T follicular helper cell (primary cell): ENCODE measurements around the gene CRYBG1.
"Not testable (repeated sequence)": the region's sequence is repeated elsewhere in the genome, so short reads cannot be mapped to it uniquely, and the experiment has no call there.

Experiments
- DNase-seq: peaks from one replicate; pipeline ENCODE4 v3.0.0-alpha.2; 2020; ENCODE audit warnings: low read depth

Gene CRYBG1

GRCh38 chr6:106377061-106377540, 16.6 kb downstream of the CRYBG1 start:
- no peak for DNase-seq

- no peak for DNase-seq
These were observed 19.4 kb downstream of the CRYBG1 start for GRCh38 chr6:106379951-106380350.

- DNase-seq: no peak
These were observed 19.9 kb downstream of the CRYBG1 start for GRCh38 chr6:106380407-106380806.

GRCh38 chr6:106381223-106381622, 20.7 kb downstream of the CRYBG1 start:
- no peak for DNase-seq

GRCh38 chr6:106381881-106382280, 21.4 kb downstream of the CRYBG1 start:
- no peak for DNase-seq

GRCh38 chr6:106383573-106383972, 23.1 kb downstream of the CRYBG1 start:
- no peak for DNase-seq

GRCh38 chr6:106385530-106385929, 25.0 kb downstream of the CRYBG1 start:
- DNase-seq: no peak

- DNase-seq: no peak
These were observed 27.4 kb downstream of the CRYBG1 start for GRCh38 chr6:106387875-106388274.

- no peak for DNase-seq
These were observed 29.6 kb downstream of the CRYBG1 start for GRCh38 chr6:106390088-106390487.

- DNase-seq: no peak
These were observed 36.1 kb downstream of the CRYBG1 start for GRCh38 chr6:106396426-106397220.

- no peak for DNase-seq
These were observed 36.9 kb downstream of the CRYBG1 start for GRCh38 chr6:106397431-106397830.

GRCh38 chr6:106398621-106399020, 38.1 kb downstream of the CRYBG1 start:
- DNase-seq: no peak

- DNase-seq: not testable (repeated sequence)
These were observed 44.5 kb downstream of the CRYBG1 start for GRCh38 chr6:106405044-106405443.

GRCh38 chr6:106411056-106411455, 50.5 kb downstream of the CRYBG1 start:
- no peak for DNase-seq

GRCh38 chr6:106411643-106412200, 51.2 kb downstream of the CRYBG1 start:
- no peak for DNase-seq

GRCh38 chr6:106413016-106413415, 52.5 kb downstream of the CRYBG1 start:
- DNase-seq: no peak

- no peak for DNase-seq
These were observed 53.2 kb downstream of the CRYBG1 start for GRCh38 chr6:106413722-106414121.

- no peak for DNase-seq
These were observed 55.4 kb downstream of the CRYBG1 start for GRCh38 chr6:106415921-106416320.

GRCh38 chr6:106417572-106418147, 57.1 kb downstream of the CRYBG1 start:
- no peak for DNase-seq

GRCh38 chr6:106419900-106420613, 59.5 kb downstream of the CRYBG1 start:
- no peak for DNase-seq

- DNase-seq: no peak
These were observed 61.0 kb downstream of the CRYBG1 start for GRCh38 chr6:106421496-106421895.

- no peak for DNase-seq
These were observed 62.0 kb downstream of the CRYBG1 start for GRCh38 chr6:106422534-106422933.

- DNase-seq: no peak
These were observed 64.9 kb downstream of the CRYBG1 start for GRCh38 chr6:106425382-106425781.
